ENCODE results near the gene RASA3.
"Not testable (repeated sequence)": the region's sequence is repeated elsewhere in the genome, so short reads cannot be mapped to it uniquely, and the experiment has no call there.

The RASA3 gene

DNA sequence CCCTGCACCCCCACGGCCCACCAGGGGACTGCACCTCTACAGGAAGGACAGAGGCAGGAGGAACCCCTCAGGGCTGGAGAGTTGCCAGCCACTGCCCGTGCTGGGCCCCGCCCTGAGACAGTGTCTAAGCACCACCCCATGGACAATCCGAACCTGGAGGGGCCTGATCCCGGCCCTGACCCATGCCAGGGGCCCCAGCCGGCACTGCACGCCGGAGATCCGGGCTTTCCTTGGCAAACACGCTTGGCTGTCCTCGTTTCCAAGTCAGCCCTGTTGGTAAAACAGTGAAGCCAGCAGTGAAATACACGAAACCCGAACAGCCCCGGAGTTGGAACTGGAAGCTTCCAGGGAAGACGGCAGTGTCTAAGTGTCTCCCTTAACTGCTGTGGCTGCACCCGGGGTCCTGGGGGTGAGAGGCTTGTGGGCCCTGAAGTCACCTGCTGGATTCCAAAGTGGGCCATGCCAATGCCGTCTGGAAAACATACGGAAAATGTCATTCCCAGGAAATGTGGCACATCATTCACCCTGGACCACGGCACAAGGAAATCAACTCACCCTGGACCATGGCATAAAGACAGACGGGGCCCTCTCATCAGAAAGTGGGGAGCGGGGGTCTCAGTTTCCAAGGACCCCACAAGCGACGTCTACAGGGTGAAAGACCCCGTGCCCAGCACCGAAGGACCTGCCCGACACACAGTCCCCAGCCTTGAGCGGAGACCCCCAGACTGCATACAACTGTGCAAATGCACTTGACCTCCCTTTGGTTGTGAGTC is 30.9 kb downstream of the RASA3 start:
- no peak for DNase-seq (ENCODE audit: low read depth, low spot score)

DNA sequence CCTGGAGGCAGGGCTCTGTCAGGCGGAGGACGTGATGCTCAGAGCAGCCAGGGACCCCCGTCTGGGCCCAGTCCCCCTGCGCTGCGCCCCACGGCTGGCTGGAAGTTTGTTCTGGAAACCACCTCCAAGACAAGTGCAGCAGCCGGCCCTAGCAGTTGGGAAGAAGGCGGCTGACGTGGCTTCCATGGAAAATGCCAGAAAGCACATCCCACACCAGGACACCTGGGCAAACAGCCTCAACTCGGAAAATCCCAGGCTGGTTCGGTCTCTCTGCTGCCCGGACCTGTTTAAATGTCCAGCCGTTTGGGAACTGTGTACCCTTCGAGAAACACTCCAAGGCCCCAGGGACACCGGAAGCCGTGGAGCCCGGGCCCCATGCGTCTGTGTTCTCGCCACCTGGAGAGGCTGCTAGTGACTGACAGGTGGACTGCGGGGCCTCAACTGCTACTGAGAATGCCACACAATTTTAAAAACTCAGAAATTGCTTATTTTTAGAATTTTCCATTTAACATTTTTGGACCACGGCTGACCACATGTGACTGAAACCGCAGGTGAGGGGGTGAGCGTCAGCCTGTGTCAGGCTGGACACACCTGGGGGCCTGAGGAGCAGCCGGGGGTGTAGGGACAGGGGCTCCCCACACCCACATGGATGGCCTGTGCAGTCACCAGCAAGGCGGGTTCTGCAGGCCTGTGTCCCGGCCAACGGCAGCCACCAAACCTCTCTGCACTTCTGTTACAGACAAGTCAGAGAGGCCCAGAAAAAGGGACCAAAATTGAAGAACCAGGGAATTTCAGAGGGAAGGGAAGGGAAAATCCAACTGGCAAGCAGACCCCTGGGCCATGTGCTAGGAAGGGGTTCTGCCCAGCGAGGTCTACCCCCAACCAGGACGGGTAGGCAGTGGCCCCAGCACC is 31.7 kb downstream of the RASA3 start:
- DNase-seq (ENCODE audit: low read depth, low spot score), result no peak

DNA sequence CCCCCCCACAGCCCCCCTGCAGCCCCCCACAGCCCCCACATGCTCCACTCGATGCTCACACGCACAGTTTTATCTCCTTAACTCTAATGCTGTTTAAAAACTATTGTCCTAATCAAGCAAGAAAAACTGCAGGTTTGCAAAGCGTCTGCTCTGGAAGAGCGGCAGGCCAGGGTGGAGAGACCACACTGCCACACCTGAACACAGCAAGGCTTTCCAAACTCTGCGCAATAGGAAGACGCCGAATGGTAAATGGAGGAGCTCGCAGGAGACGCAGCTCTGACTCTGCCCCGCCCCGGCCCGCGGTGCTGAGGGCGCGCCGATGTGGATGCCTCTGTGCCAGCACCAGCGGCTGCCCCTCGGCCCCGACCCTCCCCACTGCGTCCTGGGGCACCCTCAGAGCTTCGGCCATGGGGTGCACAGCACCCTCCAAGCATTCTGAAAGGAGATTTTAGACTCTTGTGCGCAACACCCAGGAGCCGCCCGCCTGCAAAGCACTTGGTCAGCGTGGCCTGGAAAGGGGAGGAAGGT is 32.4 kb downstream of the RASA3 start:
- DNase-seq (ENCODE audit: low read depth, low spot score), result no peak

DNA sequence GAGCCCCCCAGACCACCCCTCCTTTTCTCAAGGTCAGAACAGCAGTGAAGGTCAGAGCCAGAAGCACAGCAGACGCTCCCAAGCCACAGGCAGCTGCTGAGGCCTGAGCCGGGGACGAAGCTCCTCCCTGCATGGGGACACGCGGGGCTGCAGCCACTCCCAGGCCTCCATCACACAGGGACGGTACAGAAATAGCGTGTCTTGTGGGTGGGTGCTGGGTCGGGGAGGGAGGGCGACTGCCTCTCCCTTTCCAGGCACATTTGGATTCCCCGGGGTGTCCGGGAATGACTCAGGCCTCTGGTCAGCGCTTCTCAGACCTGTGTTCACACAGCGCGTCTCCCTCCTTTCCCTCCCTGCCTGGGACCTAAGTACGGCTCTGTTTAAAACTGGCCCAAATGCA is 33.2 kb downstream of the RASA3 start:
- DNase-seq (ENCODE audit: low read depth, low spot score), result peak; percentile 82

DNA sequence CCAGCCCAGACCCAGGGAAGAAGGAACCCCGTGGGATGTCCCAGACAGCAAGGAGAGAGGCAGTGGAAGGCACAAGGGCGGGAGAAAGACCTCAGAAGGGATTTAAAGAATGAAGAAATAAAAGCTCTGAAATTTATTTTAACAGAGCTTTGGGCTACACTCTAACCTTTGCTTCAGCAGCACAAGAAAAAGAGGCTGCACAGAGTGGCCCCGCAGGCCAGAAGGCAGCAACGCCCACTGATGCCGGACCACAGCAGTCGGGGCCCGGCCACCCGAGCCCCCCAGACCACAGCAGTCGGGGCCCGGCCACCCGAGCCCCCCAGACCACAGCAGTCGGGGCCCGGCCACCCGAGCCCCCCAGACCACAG is 33.8 kb downstream of the RASA3 start:
- not testable (repeated sequence) for DNase-seq (ENCODE audit: low read depth, low spot score)

DNA sequence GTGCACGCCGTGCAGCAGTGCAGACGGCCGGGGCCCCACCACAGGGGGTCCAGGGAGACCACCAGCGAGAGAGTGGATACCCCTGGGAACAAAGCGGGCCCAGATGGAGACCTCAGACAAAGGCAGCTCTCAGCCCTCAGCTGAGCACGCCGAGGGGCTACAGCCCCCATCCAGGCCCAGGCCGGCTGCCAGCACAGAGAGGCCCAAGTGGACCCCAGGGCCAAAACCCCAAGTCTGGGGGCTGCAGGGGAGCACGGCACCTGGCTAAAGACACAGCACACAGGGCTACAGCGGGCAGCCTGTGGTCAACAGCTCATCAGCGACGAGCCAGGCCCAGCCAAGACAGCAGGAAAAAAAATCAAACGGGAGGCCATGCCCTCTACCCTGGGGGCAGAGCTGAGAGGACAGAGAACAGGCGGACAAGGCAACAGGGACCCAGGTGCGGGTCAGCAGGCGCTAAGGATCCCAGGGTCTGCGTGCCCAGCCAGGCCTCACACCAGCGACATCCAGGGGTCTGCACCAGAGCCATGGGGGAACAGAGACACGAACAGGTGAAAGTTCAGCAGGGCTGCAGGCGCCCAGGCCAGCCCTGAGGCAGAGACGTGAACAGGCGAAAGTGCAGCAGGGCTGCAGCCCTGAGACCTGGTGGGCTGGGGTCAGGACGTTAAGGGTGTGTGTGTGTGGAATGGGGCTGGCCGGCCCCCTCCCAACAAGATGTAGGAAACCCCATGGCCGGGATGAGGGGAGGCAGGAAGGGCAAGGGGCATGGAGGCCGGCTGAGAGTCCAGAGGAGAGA is 34.3 kb downstream of the RASA3 start:
- DNase-seq (ENCODE audit: low read depth, low spot score), result no peak

DNA sequence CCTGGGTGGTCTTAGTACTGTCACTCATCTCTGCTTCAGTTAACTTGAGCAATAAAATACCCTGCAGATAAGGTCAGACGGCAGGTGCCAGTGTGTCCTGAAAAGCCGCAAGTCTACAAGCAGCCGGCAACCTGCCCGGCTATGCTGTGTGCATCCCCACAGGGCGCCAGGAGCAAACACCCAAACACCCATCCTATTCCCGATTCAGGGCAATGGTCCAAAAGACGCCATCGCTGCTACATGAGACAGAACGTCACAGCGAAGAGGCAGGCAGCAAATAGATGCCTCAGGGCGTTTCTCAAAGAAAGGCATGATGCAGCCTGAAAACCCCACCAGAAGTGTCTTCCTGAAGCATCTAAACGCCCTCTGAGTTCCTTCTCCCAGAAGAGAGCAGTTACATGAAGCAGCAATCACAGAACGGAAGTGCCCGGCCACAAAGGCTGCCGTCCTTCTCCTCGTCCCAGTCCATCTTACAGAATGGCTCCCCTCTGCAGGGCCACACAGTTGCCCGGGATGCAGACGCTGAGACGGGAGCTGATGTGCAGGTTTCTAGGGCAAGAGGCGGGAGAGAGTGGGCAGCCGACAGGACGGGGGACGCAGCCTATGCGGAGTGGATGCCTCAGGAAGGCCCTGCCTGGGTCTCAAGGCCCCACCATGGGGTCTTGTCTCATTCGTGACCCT is 35.1 kb downstream of the RASA3 start:
- DNase-seq (ENCODE audit: low read depth, low spot score), result no peak

DNA sequence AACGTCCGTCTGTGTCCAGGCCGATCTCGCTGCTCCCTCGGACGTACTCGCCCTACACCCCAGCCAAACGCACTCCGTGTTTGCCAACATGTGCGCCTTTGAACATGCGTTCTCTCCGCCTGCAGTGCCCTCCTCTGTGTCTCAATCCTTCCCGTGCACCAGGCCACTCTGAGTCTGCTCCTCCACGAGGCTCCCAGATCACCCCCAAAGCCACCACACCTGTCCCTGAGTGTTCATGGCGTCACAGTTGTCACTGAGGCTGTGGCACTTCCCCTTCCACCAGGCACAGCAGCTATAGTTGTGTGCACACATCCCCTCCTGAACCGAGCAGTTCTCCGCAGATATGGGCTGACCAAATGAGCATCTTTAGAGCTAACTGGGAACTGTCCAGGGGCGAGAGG is 35.6 kb downstream of the RASA3 start:
- no peak for DNase-seq (ENCODE audit: low read depth, low spot score)

DNA sequence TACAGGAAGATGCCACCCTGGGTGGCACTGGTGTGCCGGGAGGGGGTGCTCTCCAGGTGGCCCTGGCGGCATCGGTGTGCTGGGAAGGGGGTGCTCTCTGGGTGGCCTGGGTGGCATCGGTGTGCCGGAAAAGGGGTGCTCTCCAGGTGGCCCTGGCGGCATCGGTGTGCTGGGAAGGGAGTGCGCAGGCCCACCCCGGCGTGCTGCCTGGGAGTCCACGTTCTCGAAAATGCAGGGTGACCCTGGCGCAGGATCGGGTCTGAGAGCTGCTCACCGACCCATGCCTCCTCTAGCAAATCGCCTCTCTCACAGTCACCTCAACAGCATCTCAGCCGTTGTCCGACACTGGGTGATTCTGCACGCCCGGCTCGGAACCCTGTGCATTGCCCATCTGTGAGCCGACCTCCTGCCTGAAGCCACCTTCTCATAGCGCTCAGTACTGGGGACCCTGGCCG is 36.4 kb downstream of the RASA3 start:
- no peak for DNase-seq (ENCODE audit: low read depth, low spot score)

DNA sequence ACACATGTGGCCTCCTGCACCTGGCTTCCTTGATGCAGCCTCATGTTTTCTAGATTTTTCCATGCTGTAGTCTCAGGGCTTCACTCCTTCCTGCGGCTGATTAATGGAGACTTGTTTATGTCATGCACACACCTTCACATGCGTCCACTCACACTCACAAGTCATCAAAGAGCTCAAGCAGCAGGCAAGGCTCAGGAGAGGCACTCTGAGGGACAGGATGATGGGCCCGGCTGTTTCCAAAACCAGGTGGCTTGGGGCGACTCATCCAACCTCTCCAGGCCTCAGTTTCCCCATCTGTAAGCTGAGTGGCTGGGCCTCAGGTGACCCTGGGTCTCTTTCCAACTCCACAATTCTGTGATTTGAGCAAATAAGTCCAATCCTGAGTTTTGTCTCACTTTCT is 36.9 kb downstream of the RASA3 start:
- no peak for DNase-seq (ENCODE audit: low read depth, low spot score)

DNA sequence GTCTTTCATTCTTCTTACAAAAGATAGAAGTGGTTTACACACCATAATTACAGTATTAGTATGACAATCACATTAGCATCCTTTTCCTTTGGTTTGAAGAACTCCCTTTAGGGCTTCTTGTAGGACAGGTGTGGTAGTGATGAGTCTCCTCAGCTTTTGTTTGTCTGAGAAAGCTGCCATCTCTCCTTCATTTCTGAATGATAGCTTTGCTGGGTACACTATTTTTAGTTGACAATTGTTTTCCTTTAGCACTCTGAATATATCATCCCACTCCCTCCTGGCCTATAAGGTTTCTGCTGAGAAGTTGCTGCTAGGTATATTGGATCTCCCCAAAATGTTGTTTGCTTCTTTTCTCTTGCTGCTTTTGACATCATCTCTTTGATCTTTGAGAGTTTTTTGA is 39.3 kb downstream of the RASA3 start:
- no peak for DNase-seq (ENCODE audit: low read depth, low spot score)

DNA sequence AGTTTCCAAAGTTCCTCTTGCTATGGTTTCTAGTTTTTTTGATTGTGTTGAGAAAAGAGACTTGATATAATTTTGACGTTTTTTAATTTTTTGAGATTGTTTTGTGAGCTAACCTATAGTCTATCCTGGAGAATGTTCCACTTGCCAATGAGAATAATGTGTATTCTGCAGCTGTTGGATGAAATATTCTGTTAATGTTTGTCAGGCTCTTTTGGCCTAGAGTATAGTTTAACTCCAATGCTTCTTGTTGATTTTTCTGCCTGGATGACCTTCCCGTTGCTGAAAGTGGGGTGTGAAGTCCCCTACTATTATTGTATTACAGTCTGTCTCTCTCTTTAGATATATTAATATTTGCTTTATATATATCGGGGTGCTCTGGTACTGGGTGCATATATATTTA is 40.0 kb downstream of the RASA3 start:
- DNase-seq (ENCODE audit: low read depth, low spot score), result no peak

DNA sequence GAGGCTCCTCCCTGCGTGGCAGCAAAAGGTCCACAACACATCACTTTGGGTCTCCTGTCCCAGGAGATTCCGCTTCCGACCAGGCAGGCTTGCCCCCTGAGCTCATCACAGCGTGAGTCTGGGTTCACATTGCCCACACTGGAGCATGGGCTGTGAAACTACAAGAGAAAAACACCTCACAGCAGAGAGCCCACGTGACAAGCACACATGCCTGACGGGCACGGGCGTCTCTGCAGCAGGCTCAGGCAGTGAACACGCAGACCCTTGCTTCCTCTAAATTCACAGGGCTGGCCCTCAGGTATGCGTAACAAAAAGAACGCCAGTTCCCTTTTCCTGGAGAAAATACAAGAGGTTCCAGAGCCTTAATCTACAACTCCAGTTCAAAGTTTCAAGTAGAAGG is 41.9 kb downstream of the RASA3 start:
- DNase-seq (ENCODE audit: low read depth, low spot score), result no peak

DNA sequence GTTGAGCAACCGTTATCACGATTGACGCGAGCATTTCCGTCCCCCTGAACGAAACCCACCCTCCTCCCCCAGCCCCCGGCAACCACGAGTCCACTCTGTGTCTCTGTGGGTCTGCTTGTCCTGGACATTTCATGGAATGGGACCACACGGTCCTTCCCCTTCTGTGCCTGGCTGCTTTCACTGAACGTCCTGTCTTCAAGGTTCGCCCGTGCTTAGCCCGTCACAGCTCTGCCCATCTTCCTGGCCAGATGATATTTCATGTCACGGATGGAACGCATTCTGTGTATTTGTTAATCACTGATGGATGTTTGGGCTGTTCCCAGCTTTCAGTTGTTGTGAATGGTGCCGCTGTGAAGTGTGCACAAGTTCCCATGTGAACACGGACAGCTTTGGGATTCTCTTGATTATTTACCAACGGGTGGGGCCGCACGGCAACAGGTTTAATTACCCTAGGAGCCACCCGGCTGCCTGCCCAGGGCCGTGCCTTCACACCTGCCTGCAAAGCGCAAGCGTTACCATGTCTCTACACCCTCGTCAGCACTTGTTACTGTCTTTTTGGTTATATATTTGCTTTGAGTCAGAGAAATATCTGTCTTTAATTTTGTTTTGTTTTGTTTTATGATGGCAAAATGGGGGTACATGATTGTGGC is 42.5 kb downstream of the RASA3 start:
- no peak for DNase-seq (ENCODE audit: low read depth, low spot score)

DNA sequence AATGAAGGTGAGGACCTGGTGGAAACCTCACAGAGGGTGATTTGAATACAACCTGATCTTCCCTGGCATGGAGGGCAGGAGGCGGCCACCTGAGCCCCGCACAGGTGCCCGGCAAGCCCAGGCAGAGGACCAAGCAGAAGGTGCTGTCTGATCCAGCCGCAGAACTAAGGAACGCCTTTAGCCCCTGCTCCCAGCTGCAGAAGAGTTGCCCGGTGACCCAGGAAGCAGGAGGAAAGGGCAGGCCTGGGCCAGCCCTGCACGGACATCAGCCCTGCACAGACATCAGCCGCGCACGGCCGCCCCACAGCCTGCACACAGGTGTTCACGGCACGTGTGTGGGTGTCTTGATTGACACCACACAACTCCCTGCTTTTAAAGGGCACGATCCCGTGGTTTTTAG is 43.1 kb downstream of the RASA3 start:
- DNase-seq (ENCODE audit: low read depth, low spot score), result no peak

DNA sequence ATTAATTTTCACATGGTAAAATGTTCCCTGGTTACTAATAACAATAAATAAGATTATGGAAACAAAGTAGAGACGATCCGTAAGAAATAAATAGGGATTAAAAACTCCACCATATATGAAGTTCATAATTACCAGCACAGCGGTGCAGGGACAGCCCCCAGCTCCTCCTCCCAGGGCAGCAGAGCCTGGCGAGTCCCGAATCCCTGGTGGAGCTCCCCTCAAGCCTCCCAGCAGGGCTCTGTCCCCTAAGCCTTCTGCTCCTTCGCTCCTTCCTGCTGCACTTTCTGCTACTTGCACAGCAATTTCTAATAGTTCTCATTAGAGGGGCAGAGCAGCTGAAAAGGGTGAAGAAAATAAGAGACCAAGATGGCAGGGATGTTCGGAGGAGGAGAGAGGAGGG is 43.6 kb downstream of the RASA3 start:
- no peak for DNase-seq (ENCODE audit: low read depth, low spot score)

DNA sequence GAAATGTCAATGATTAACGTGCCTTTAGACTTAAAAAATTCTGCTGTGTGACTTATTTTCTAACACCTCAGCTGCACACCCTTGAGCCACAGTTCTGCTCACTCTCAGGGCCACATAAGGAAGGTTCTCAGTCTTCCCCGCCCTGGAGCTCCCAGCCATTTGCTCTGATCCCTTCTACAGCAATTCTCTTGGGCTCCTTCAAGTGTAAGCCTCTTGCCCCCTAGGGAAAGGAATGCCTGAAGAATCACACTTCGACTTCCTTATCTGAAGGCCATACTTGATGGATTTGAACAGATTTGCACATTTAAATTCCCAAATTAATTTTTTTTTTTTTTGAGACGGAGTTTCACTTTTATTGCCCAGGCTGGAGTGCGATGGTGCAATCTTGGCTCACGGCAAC is 44.2 kb downstream of the RASA3 start:
- no peak for DNase-seq (ENCODE audit: low read depth, low spot score)

DNA sequence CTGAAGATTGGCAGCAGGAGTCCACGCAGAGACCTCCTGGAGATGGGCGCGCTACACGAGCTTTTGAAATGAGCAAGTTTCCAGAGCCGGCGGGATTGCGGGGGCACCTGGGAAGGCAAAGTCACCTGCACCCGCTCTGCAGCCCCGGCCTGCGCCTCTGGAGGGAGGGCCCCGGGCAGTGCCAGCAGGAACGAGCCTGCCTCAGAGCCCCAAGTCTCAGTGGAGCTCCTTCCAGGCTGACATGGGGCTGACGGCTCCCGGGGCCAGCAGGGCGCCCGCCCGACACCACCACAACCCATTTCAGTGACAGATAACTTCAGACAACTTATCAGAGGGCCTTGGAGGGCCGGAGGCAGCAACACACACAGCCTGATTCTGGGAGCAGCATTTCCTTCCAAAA is 45.0 kb downstream of the RASA3 start:
- DNase-seq (ENCODE audit: low read depth, low spot score), result no peak

DNA sequence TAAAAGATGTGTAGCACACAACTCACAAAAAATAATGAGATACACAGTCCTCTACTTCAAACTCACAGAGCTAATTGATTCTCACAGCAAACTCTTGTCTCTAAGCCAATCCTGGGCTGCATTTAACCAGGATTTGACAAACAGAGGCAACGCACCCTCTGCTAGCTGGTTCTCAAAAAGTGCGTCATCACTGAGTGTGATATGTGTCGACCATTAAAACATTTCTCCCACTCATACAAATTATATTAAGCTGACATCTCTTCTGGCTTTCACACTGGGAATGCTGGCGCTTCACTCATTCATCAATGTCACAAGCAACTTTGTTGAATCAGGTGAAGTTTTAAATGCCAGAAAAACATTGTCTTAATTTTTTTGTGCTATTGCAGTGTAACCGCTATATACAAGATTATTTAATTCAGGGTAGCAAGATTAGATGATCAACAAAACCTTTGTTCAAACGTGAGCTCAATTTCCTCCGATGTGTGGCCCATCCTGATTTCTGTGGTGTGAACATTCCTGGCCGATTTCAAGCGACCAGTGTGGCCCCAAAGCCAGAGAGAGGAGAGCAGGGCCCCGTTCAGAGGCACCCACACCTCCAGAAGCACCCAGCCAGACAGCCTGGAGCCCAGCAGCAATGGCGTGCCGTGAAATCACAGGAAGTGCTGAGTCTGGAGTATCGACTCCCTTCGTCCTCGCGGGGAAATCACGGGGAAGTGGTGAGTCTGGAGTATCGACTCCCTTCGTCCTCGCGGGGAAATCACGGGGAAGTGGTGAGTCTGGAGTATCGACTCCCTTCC is 49.4 kb downstream of the RASA3 start:
- no peak for DNase-seq (ENCODE audit: low read depth, low spot score)
